Type B pancreatic cell (in vitro differentiated cells): Measurements from ENCODE around the gene ENTPD2. TPM values are rescaled to one million over a fixed set of nuclear protein-coding genes. Genes with fewer than 3 reads are reported as not detected.
"Not testable (repeated sequence)": the region's sequence is repeated elsewhere in the genome, so short reads cannot be mapped to it uniquely, and the experiment has no call there.

ENCODE experiments used
- DNase-seq: peaks from one replicate; pipeline ENCODE4 v3.0.0; 2021; ENCODE audit warnings: mixed read lengths; ENCODE audit not compliant: unreplicated experiment; ENCODE audit errors: extremely low spot score
- H3K27ac Mint-ChIP-seq: 2 replicates; pipeline ENCODE4 v1.8.0; 2021; ENCODE audit warnings: mild to moderate bottlenecking, mixed read lengths
- H3K27me3 Mint-ChIP-seq: 2 replicates; pipeline ENCODE4 v1.8.0; 2021; ENCODE audit warnings: mixed read lengths
- H3K36me3 Mint-ChIP-seq: 2 replicates; pipeline ENCODE4 v1.8.0; 2021; ENCODE audit warnings: mixed read lengths
- H3K4me1 Mint-ChIP-seq: one replicate; pipeline ENCODE4 v1.8.0; 2021; ENCODE audit warnings: mixed read lengths; ENCODE audit not compliant: unreplicated experiment
- H3K4me3 Mint-ChIP-seq: 2 replicates; pipeline ENCODE4 v1.8.0; 2021; ENCODE audit warnings: mild to moderate bottlenecking, mixed read lengths
- H3K9me3 Mint-ChIP-seq: 2 replicates; pipeline ENCODE4 v1.8.0; 2021; ENCODE audit warnings: mixed read lengths
- total RNA-seq: library from RNA; stranded (reverse); gene quantifications from 2 replicates; pipeline ENCODE4 v1.2.1, GENCODE V29; 2021; ENCODE audit warnings: low replicate concordance
- TF ChIP-seq, protein P1 (sequence below): fragments of 200-600 bp; sonication (generic); conservative IDR thresholded peaks from 2 replicates; pipeline ENCODE4 v1.5.0; 2021; ENCODE audit warnings: antibody characterized with exemption, mild to moderate bottlenecking

ENTPD2 gene
- total RNA-seq, 1 donor from 2014 or later = 3.3 TPM

GRCh38 chr9:137063311-137064026 is 9.6 kb upstream of the ENTPD2 start:
- Mint-ChIP-seq H3K9me3 (no peaks in the 10 kb centered on the region), H3K27me3 (peaks cover 14% of the 10 kb centered on the region), H3K36me3 (no peaks in the 10 kb centered on the region), H3K4me1 (peaks cover 4% of the 10 kb centered on the region), H3K4me3 (no peak overlapping the region), H3K27ac (no peak overlapping the region)
- TF ChIP-seq, protein P1, sequence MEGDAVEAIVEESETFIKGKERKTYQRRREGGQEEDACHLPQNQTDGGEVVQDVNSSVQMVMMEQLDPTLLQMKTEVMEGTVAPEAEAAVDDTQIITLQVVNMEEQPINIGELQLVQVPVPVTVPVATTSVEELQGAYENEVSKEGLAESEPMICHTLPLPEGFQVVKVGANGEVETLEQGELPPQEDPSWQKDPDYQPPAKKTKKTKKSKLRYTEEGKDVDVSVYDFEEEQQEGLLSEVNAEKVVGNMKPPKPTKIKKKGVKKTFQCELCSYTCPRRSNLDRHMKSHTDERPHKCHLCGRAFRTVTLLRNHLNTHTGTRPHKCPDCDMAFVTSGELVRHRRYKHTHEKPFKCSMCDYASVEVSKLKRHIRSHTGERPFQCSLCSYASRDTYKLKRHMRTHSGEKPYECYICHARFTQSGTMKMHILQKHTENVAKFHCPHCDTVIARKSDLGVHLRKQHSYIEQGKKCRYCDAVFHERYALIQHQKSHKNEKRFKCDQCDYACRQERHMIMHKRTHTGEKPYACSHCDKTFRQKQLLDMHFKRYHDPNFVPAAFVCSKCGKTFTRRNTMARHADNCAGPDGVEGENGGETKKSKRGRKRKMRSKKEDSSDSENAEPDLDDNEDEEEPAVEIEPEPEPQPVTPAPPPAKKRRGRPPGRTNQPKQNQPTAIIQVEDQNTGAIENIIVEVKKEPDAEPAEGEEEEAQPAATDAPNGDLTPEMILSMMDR = no peak
- DNase-seq = no peak

- H3K9me3 Mint-ChIP-seq, DNase-seq, H3K4me1 Mint-ChIP-seq, H3K27ac Mint-ChIP-seq, H3K4me3 Mint-ChIP-seq, H3K36me3 Mint-ChIP-seq: not testable (repeated sequence)
- H3K27me3 Mint-ChIP-seq = peaks cover 17% of the 10 kb centered on the region
Observed at GRCh38 chr9:137062798-137063197, 8.9 kb upstream of the ENTPD2 start.

DNA sequence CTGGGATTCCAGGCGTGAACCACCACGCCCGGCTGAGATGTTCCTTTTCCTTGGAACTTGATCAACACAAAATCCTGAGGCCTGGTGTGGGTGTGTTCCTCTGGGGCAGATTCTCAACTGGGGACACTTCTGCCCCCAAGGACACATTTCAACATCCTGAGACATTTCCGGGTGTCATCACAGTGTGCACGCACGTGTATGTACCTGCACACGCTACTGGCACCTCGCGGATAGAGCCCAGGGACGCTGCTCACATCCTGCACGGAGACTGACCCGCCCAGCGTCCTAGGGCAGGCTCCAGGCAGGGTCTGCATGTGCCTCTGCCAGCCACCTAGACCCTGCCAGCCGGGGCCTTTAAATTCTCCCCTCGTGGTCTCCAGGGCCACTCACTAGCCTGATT is 8.5 kb upstream of the ENTPD2 start:
- H3K9me3 Mint-ChIP-seq = no peaks in the 10 kb centered on the region
- no peaks in the 10 kb centered on the region for H3K36me3 Mint-ChIP-seq
- no peak overlapping the region for H3K27ac Mint-ChIP-seq
- TF ChIP-seq, protein P1 = no peak
- DNase-seq = no peak
- peaks cover 20% of the 10 kb centered on the region for H3K27me3 Mint-ChIP-seq
- H3K4me1 Mint-ChIP-seq = no peaks in the 10 kb centered on the region
- no peak overlapping the region for H3K4me3 Mint-ChIP-seq

GRCh38 chr9:137058521-137059234 is 4.8 kb upstream of the ENTPD2 start:
- TF ChIP-seq, protein P1 = no peak
- Mint-ChIP-seq H3K4me3 (no peak overlapping the region), H3K9me3 (no peaks in the 10 kb centered on the region), H3K36me3 (no peaks in the 10 kb centered on the region), H3K4me1 (no peaks in the 10 kb centered on the region), H3K27ac (no peak overlapping the region), H3K27me3 (peaks cover 40% of the 10 kb centered on the region)
- no peak for DNase-seq

- Mint-ChIP-seq H3K27ac (no peak overlapping the region), H3K36me3 (no peaks in the 10 kb centered on the region), H3K4me3 (no peak overlapping the region), H3K4me1 (no peaks in the 10 kb centered on the region), H3K27me3 (peaks cover 45% of the 10 kb centered on the region), H3K9me3 (no peaks in the 10 kb centered on the region)
- no peak for DNase-seq
- TF ChIP-seq, protein P1 = no peak
Observed at GRCh38 chr9:137057545-137057944, 3.7 kb upstream of the ENTPD2 start.

DNA sequence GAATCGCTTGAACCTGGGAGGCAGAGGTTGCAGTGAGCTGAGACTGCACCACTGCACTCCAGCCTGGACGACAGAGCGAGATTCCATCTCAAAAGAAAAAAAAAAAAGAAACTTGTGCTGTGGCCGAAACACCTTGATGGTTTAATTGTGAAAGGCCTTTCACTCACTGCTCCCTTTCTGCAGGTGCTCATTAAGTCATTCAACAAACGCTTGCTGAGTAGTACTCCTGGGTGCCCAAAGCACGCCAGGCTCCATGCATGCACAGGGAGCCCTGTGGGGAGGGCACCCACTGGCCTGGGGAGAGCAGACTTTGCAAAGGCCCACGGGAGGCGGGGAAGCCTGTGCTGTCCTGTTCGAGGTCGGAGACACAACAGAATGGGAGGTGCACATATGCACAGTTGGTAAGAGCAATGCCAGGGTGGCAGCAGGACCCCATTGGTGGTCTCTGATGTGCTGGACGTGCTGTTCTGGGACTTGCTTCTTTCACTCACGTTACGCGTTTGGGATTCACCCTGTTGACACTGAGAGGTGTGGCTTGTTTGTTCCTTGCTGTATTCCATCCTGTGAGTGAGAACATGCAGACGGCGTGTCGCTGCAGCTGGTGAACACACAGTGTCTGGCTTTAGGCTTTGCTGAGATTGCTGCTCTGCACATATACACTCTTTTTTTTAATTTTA is 3.0 kb upstream of the ENTPD2 start:
- Mint-ChIP-seq H3K27me3 (peaks cover 52% of the 10 kb centered on the region), H3K36me3 (no peaks in the 10 kb centered on the region), H3K27ac (no peak overlapping the region), H3K4me3 (no peak overlapping the region), H3K4me1 (no peaks in the 10 kb centered on the region), H3K9me3 (no peaks in the 10 kb centered on the region)
- TF ChIP-seq, protein P1 = no peak
- DNase-seq = no peak
